ENCODE data around the gene GNG12. TPM values are rescaled to one million over a fixed set of nuclear protein-coding genes. Genes with fewer than 3 reads are reported as not detected.

Gene GNG12
- total and polyA plus RNA-seq, 9 of the 15 experiments (the other 6 are each of a cell fraction or from before 2014, with no cell fraction given): 2.6 to 6.0 (median 4.1) TPM

- TF ChIP-seq AFF4 (CRISPR knock-in tag; IDR thresholded peaks at IDR 0.05) (peak; percentile 95), ARID4B (CRISPR knock-in tag; IDR thresholded peaks at IDR 0.05) (peak; percentile 26; the same call in 1 of the 2 replicates), SIX5 (IDR thresholded peaks at IDR 0.05; ENCODE audit: borderline replicate concordance in 1 of 2, insufficient read depth in 1 of 2, low read depth in 1 of 2, low read length in 2 of 2) (no peak), BHLHE40 (IDR thresholded peaks at IDR 0.05; ENCODE audit: low read length) (peak; percentile 99), DNMT1 (IDR thresholded peaks at IDR 0.05) (no peak), TARDBP (IDR thresholded peaks at IDR 0.05) (no peak), PHF8 (IDR thresholded peaks at IDR 0.05; ENCODE audit: borderline replicate concordance, low read length) (no peak), CXXC5 (CRISPR knock-in tag; IDR thresholded peaks at IDR 0.05) (peak; percentile 52; the same call in 1 of the 2 replicates), HIVEP1 (CRISPR knock-in tag; IDR thresholded peaks at IDR 0.05) (no peak), BCOR (IDR thresholded peaks at IDR 0.05) (peak; percentile 79), STAT6 (CRISPR knock-in tag; IDR thresholded peaks at IDR 0.05) (0 out of 2 replicates have a peak, but pooled peaks have one; percentile 42), COPS2 (conservative IDR thresholded peaks at IDR 0.05) (no peak), ZNF143 (CRISPR knock-in tag; IDR thresholded peaks at IDR 0.05) (no peak), NUFIP1 (IDR thresholded peaks at IDR 0.05; ENCODE audit: partially characterized antibody) (no peak), RBM34 (IDR thresholded peaks at IDR 0.05; ENCODE audit: borderline replicate concordance, insufficient read depth, low read length) (no peak), RBM39 (optimal IDR thresholded peaks at IDR 0.05; ENCODE audit: low read depth, low read length) (no peak), MTF1 (CRISPR knock-in tag; IDR thresholded peaks at IDR 0.05; ENCODE audit: borderline replicate concordance) (no peak)
These were observed 146.7 kb downstream of the GNG12 start (continued) for GRCh38 chr1:67686267-67687197.

Data from K562 (cell line).